GM13976 (cell line): ENCODE measurements around the gene GABARAPL2.

Experiments
- DNase-seq: peaks from one replicate; pipeline ENCODE4 v3.0.0; 2012; ENCODE audit warnings: low spot score
- in situ Hi-C: fragments of 300-500 bp; cut with MboI; formaldehyde crosslinking; loops from one replicate; pipeline ENCODE4 v1.12.0; 2022; ENCODE audit warnings: low sequenced_read_pairs, mixed read lengths, inconsistent platforms; ENCODE audit not compliant: unreplicated experiment
- TF ChIP-seq, protein P1 (sequence below): IDR thresholded peaks from 2 replicates; pipeline ENCODE4 v1.5.1; 2012; ENCODE audit warnings: borderline replicate concordance, mild to moderate bottlenecking; ENCODE audit not compliant: insufficient read depth; ENCODE audit errors: extremely low read depth, missing control alignments, control extremely low read depth

Gene GABARAPL2

DNA sequence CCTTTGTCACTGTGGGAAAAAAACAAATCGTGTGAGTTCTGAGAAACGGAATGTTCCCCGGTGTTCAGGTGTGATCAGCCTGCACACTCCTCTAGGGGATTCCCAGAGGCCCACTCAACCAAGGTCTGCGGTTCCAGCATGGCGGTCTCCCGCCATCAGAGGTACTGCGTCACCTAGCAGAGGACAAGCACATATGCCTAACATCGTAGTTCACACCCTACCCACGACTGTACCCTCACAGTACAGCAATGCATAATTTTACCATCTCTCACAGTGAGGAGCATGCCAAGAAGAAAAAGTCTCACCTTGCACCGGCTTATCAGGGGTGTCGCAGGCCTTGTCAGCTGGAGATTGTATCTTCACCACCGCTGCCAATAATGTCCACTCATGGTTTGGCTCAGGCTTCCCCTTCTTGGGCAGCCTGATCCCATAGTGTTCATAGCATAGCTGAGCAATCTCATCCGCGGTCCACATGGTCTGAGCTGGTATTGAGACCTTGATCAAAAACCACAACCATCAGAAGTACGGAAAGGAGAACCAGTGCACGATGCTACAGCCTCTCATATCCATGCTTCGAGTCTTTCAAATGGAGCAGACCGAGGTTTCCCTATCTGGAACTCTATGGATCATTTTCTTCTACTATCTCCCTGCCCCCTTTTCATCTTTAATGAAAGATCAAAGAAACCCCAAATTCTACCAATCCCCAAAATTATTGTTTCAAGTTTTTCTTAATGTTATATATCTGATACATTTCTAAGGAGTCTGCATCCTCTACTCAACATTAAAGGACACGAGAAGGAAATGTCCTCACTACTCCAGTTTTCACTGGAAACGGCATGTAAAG, 54.4 kb downstream of the GABARAPL2 start:
- DNase-seq, result no peak
- TF ChIP-seq, protein P1, sequence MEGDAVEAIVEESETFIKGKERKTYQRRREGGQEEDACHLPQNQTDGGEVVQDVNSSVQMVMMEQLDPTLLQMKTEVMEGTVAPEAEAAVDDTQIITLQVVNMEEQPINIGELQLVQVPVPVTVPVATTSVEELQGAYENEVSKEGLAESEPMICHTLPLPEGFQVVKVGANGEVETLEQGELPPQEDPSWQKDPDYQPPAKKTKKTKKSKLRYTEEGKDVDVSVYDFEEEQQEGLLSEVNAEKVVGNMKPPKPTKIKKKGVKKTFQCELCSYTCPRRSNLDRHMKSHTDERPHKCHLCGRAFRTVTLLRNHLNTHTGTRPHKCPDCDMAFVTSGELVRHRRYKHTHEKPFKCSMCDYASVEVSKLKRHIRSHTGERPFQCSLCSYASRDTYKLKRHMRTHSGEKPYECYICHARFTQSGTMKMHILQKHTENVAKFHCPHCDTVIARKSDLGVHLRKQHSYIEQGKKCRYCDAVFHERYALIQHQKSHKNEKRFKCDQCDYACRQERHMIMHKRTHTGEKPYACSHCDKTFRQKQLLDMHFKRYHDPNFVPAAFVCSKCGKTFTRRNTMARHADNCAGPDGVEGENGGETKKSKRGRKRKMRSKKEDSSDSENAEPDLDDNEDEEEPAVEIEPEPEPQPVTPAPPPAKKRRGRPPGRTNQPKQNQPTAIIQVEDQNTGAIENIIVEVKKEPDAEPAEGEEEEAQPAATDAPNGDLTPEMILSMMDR, result no peak
- in situ Hi-C loops, result no loop called here

- DNase-seq, result peak; percentile 47
- in situ Hi-C loops, result no loop called here
- TF ChIP-seq, protein P1, result no peak
Observed at GRCh38 chr16:75621170-75621477, 54.9 kb downstream of the GABARAPL2 start.

GRCh38 chr16:75622761-75623605, 56.8 kb downstream of the GABARAPL2 start, which contains the start of gene ADAT1:
Gene ADAT1 (minus strand): TSS chr16:75623281. CDS start chr16:75620799, 2,482 bp downstream.
- in situ Hi-C loops, result no loop called here
- peak; percentile 95 for DNase-seq
- TF ChIP-seq, protein P1, result no peak

GRCh38 chr16:75624921-75625334, 58.7 kb downstream of the GABARAPL2 start:
- no peak for DNase-seq
- in situ Hi-C loops, result no loop called here

GRCh38 chr16:75626806-75627205, 60.6 kb downstream of the GABARAPL2 start:
- in situ Hi-C loops, result no loop called here
- TF ChIP-seq, protein P1, result no peak
- no peak for DNase-seq

More at GRCh38 chr16:75624921-75625334, 58.7 kb downstream of the GABARAPL2 start:
- TF ChIP-seq, protein P1, result no peak
